HG03039 (cell line): Measurements from ENCODE around the gene NAGPA.
"Not testable (repeated sequence)": the region's sequence is repeated elsewhere in the genome, so short reads cannot be mapped to it uniquely, and the experiment has no call there.

Source experiments
- ATAC-seq: cut with Tn5 transposase; IDR thresholded peaks from one replicate; pipeline ENCODE4 v1.9.1; 2021; ENCODE audit warnings: mild to moderate bottlenecking, moderate library complexity; ENCODE audit not compliant: unreplicated experiment

NAGPA gene

GRCh38 chr16:5062790-5063765 lies 29.3 kb upstream of the NAGPA start:
- no peak for ATAC-seq

- ATAC-seq: no peak
These were observed 28.3 kb upstream of the NAGPA start for GRCh38 chr16:5062051-5062450.

GRCh38 chr16:5060073-5060641 lies 26.4 kb upstream of the NAGPA start:
- ATAC-seq: no peak

- ATAC-seq: no peak
These were observed 25.8 kb upstream of the NAGPA start for GRCh38 chr16:5059386-5060072.

GRCh38 chr16:5058476-5058875 lies 24.7 kb upstream of the NAGPA start:
- no peak for ATAC-seq

- no peak for ATAC-seq
These were observed 22.6 kb upstream of the NAGPA start for GRCh38 chr16:5056352-5056751.

- no peak for ATAC-seq
These were observed 21.4 kb upstream of the NAGPA start for GRCh38 chr16:5054876-5055865.

- no peak for ATAC-seq
These were observed 13.2 kb upstream of the NAGPA start for GRCh38 chr16:5046914-5047313.

- no peak for ATAC-seq
These were observed 11.9 kb upstream of the NAGPA start for GRCh38 chr16:5045499-5046115.

- ATAC-seq: not testable (repeated sequence)
These were observed 10.8 kb upstream of the NAGPA start for GRCh38 chr16:5044581-5044980.

- no peak for ATAC-seq
These were observed 10.3 kb upstream of the NAGPA start for GRCh38 chr16:5044011-5044540.

- no peak for ATAC-seq
These were observed 8.9 kb upstream of the NAGPA start for GRCh38 chr16:5042574-5043171.

- ATAC-seq: no peak
These were observed 7.9 kb upstream of the NAGPA start for GRCh38 chr16:5041600-5042133.

GRCh38 chr16:5040451-5040850 lies 6.7 kb upstream of the NAGPA start:
- no peak for ATAC-seq

GRCh38 chr16:5036228-5037156 lies 2.8 kb upstream of the NAGPA start:
- no peak for ATAC-seq

GRCh38 chr16:5035909-5036227 lies 2.1 kb upstream of the NAGPA start:
- ATAC-seq: no peak

GRCh38 chr16:5034167-5034523 lies 410 bp upstream of the NAGPA start:
- no peak for ATAC-seq

- no peak for ATAC-seq
These were observed 977 bp downstream of the NAGPA start for GRCh38 chr16:5032748-5033167.
